Adipose tissue (tissue), 3 donors: ENCODE results near the gene ATG10. TPM values are rescaled to one million over a fixed set of nuclear protein-coding genes. Genes with fewer than 3 reads are reported as not detected.

Experiments
- H3K27ac ChIP-seq: one replicate; pipeline ENCODE4 v1.5.1; 2013; ENCODE audit warnings: low read depth, low read length
- WGBS, 3 donors: extraction: QIAGEN DNeasy Blood & Tissue Kit; methylation state at CpG; one replicate each; pipeline ENCODE4 v1.1.7; 2013; 5-methylcytosine and 5-hydroxymethylcytosine counted together
- polyA plus RNA-seq, 3 donors: library from polyadenylated mRNA; stranded (reverse); fragments of 200-250 nt; gene quantifications; one replicate each; pipeline ENCODE4 v1.2.3, GENCODE V29; 2013
- donor health status: healthy with polysubstance abuse.
- donor health status: Bipolar disorder and iron deficiency.
- donor health status: healthy.

Gene ATG10
- polyA plus RNA-seq, 3 donors: 3.2 to 7.8 (median 4.3) TPM

- H3K27ac ChIP-seq: no peak overlapping the region
- WGBS, 3 donors: 37 to 51% (median 42%) methylated on average over 3 of the region's 3 CpGs
Measured at GRCh38 chr5:82174128-82174918, 202.5 kb downstream of the ATG10 start.

GRCh38 chr5:82174919-82175219, 203.0 kb downstream of the ATG10 start:
- H3K27ac ChIP-seq: no peak overlapping the region
- 94 to 100% (median 99%) methylated on average over 1 of the region's 1 CpG for WGBS, 3 donors

GRCh38 chr5:82176115-82176814, 204.4 kb downstream of the ATG10 start:
- WGBS, 3 donors: 78 to 90% (median 88%) methylated on average over 8 of the region's 8 CpGs
- no peak overlapping the region for H3K27ac ChIP-seq

- WGBS, 3 donors: 96 to 98% (median 98%) methylated on average over 3 of the region's 3 CpGs
- H3K27ac ChIP-seq: no peak overlapping the region
Measured at GRCh38 chr5:82178378-82178777, 206.6 kb downstream of the ATG10 start.

GRCh38 chr5:82182662-82183061, 210.8 kb downstream of the ATG10 start:
- H3K27ac ChIP-seq: no peak overlapping the region
- 86 to 96% (median 95%) methylated on average over 2 of the region's 2 CpGs for WGBS, 3 donors

GRCh38 chr5:82183828-82184227, 212.0 kb downstream of the ATG10 start:
- WGBS, 3 donors: 70 to 97% (median 71%) methylated on average over 1 of the region's 1 CpG
- H3K27ac ChIP-seq: no peak overlapping the region

- H3K27ac ChIP-seq: no peak overlapping the region
- WGBS, 3 donors: 65 to 76% (median 71%) methylated on average over 2 of the region's 2 CpGs
Measured at GRCh38 chr5:82185851-82186250, 214.0 kb downstream of the ATG10 start.

- WGBS, 3 donors: 67 to 92% (median 83%) methylated on average over 1 of the region's 1 CpG
- no peak overlapping the region for H3K27ac ChIP-seq
Measured at GRCh38 chr5:82197550-82197949, 225.7 kb downstream of the ATG10 start.

- 87 to 89% (median 89%) methylated on average over 2 of the region's 2 CpGs for WGBS, 3 donors
Measured at GRCh38 chr5:82204567-82204966, 232.7 kb downstream of the ATG10 start.

GRCh38 chr5:82205005-82205404, 233.2 kb downstream of the ATG10 start:
- WGBS, 3 donors: 81 to 90% (median 88%) methylated on average over 2 of the region's 2 CpGs
- H3K27ac ChIP-seq: no peak overlapping the region

More at GRCh38 chr5:82204567-82204966, 232.7 kb downstream of the ATG10 start:
- no peak overlapping the region for H3K27ac ChIP-seq

GRCh38 chr5:82208371-82208770, 236.5 kb downstream of the ATG10 start:
- H3K27ac ChIP-seq: no peak overlapping the region
- 89 to 97% (median 90%) methylated on average over 3 of the region's 3 CpGs for WGBS, 3 donors

- WGBS, 3 donors: 60 to 73% (median 63%) methylated on average over 1 of the region's 1 CpG
- H3K27ac ChIP-seq: no peak overlapping the region
Measured at GRCh38 chr5:82211855-82212572, 240.2 kb downstream of the ATG10 start.

GRCh38 chr5:82217917-82218316, 246.1 kb downstream of the ATG10 start:
- H3K27ac ChIP-seq: no peak overlapping the region
- 50 to 75% (median 58%) methylated on average over 1 of the region's 1 CpG for WGBS, 3 donors

GRCh38 chr5:82218374-82219156, 246.7 kb downstream of the ATG10 start:
- WGBS, 3 donors: 68 to 80% (median 75%) methylated on average over 7 of the region's 7 CpGs
- no peak overlapping the region for H3K27ac ChIP-seq

- WGBS, 3 donors: 90 to 97% (median 95%) methylated on average over 2 of the region's 2 CpGs
- no peak overlapping the region for H3K27ac ChIP-seq
Measured at GRCh38 chr5:82221020-82221419, 249.2 kb downstream of the ATG10 start.

- WGBS, 3 donors: 76 to 85% (median 84%) methylated on average over 5 of the region's 5 CpGs
- no peak overlapping the region for H3K27ac ChIP-seq
Measured at GRCh38 chr5:82222597-82223574, 251.1 kb downstream of the ATG10 start.

GRCh38 chr5:82225525-82226172, 253.8 kb downstream of the ATG10 start:
- H3K27ac ChIP-seq: no peak overlapping the region
- 22 to 29% (median 26%) methylated on average over 7 of the region's 7 CpGs for WGBS, 3 donors
